Liver (tissue), 9 donors: ENCODE measurements around the gene DST. TPM values are rescaled to one million over a fixed set of nuclear protein-coding genes. Genes with fewer than 3 reads are reported as not detected.
"Not testable (repeated sequence)": the region's sequence is repeated elsewhere in the genome, so short reads cannot be mapped to it uniquely, and the experiment has no call there.

Experiments
- DNase-seq: peaks from one replicate; pipeline ENCODE4 v3.0.0-alpha.2; 2017; ENCODE audit warnings: low spot score
- H3K27ac ChIP-seq, 2 donors: one replicate each; pipeline ENCODE4 v1.7.0; 2013; ENCODE audit warnings: inconsistent platforms in 2 of 2, low read length in 2 of 2, control low read depth in 1 of 2, low read depth in 1 of 2, mild to moderate bottlenecking in 1 of 2
- H3K27me3 ChIP-seq, 4 donors: one replicate each; pipeline versions ENCODE4 v1.6.1 to v1.7.0; 2013; ENCODE audit warnings: low read length in 3 of 4, inconsistent platforms in 1 of 4, mild to moderate bottlenecking in 1 of 4, moderate library complexity in 1 of 4; ENCODE audit not compliant: control insufficient read depth in 4 of 4, insufficient read depth in 4 of 4
- H3K36me3 ChIP-seq, 4 donors: one replicate each; pipeline versions ENCODE4 v1.6.1 to v1.7.0; 2013; ENCODE audit warnings: low read length in 3 of 4, mild to moderate bottlenecking in 3 of 4, low read depth in 1 of 4, moderate library complexity in 1 of 4; ENCODE audit not compliant: control insufficient read depth in 4 of 4, insufficient read depth in 3 of 4
- H3K4me1 ChIP-seq, 4 donors: one replicate each; pipeline versions ENCODE4 v1.6.1 to v1.7.0; 2013; ENCODE audit warnings: low read length in 3 of 4, mild to moderate bottlenecking in 3 of 4, moderate library complexity in 1 of 4; ENCODE audit not compliant: control insufficient read depth in 4 of 4, insufficient read depth in 4 of 4
- H3K4me3 ChIP-seq, 3 donors: one replicate each; pipeline versions ENCODE4 v1.6.1 to v1.7.0; 2013; ENCODE audit warnings: low read length in 3 of 3, control low read depth in 1 of 3, low read depth in 1 of 3, mild to moderate bottlenecking in 1 of 3
- H3K9ac ChIP-seq, 2 donors: one replicate each; pipeline ENCODE4 v1.7.0; 2013; ENCODE audit warnings: low read length in 2 of 2, mild to moderate bottlenecking in 2 of 2, moderate library complexity in 2 of 2, control low read depth in 1 of 2, low read depth in 1 of 2
- H3K9me3 ChIP-seq, 4 donors: one replicate each; pipeline versions ENCODE4 v1.6.1 to v1.7.0; 2013; ENCODE audit warnings: low read length in 3 of 4; ENCODE audit not compliant: control insufficient read depth in 4 of 4
- EGR1 ChIP-seq, 2 donors: IDR thresholded peaks; 2 replicates each; pipeline ENCODE4 v1.6.1; 2016 to 2018; ENCODE audit warnings: antibody characterized with exemption in 2 of 2, low read depth in 2 of 2
- FOXA2 ChIP-seq: IDR thresholded peaks from 2 replicates; pipeline ENCODE4 v1.6.1; 2016; ENCODE audit warnings: antibody characterized with exemption
- GABPA ChIP-seq, 2 donors: IDR thresholded peaks in 1 of 2; conservative IDR thresholded peaks in 1 of 2; 2 replicates each; pipeline ENCODE4 v1.6.1; 2016; ENCODE audit warnings: antibody characterized with exemption in 2 of 2, mild to moderate bottlenecking in 1 of 2, moderate library complexity in 1 of 2
- HNF4A ChIP-seq, 2 donors: conservative IDR thresholded peaks; 2 replicates each; pipeline ENCODE4 v1.6.1; 2016; ENCODE audit warnings: antibody characterized with exemption in 2 of 2, mild to moderate bottlenecking in 2 of 2
- HNF4G ChIP-seq: IDR thresholded peaks from 2 replicates; pipeline ENCODE4 v1.6.1; 2016; ENCODE audit warnings: antibody characterized with exemption
- JUND ChIP-seq, 2 donors: IDR thresholded peaks; 2 replicates each; pipeline ENCODE4 v1.6.1; 2016; ENCODE audit warnings: antibody characterized with exemption in 2 of 2
- NR2F2 ChIP-seq: IDR thresholded peaks from 2 replicates; pipeline ENCODE4 v1.6.1; 2016; ENCODE audit warnings: antibody characterized with exemption
- RAD21 ChIP-seq, 2 donors: IDR thresholded peaks; 2 replicates each; pipeline ENCODE4 v1.6.1; 2016; ENCODE audit warnings: antibody characterized with exemption in 2 of 2, mild to moderate bottlenecking in 2 of 2
- RXRA ChIP-seq, 2 donors: IDR thresholded peaks; 2 replicates each; pipeline ENCODE4 v1.6.1; 2017 to 2018; ENCODE audit warnings: antibody characterized with exemption in 2 of 2, mild to moderate bottlenecking in 1 of 2
- SP1 ChIP-seq: IDR thresholded peaks from 2 replicates; pipeline ENCODE4 v1.6.1; 2018; ENCODE audit warnings: antibody characterized with exemption, mild to moderate bottlenecking
- YY1 ChIP-seq: IDR thresholded peaks from 2 replicates; pipeline ENCODE4 v1.6.1; 2016; ENCODE audit warnings: antibody characterized with exemption, mild to moderate bottlenecking
- WGBS: extraction: QIAGEN DNeasy Blood & Tissue Kit; methylation state at CpG from one replicate; pipeline ENCODE4 v1.1.7; 2013; 5-methylcytosine and 5-hydroxymethylcytosine counted together
- polyA plus RNA-seq, 2 donors: library from polyadenylated mRNA; stranded (reverse) in 1 of 2; unstranded in 1 of 2; fragments of 200-250 nt in 1 of 2; fragments of >200 nt in 1 of 2; fragmentation: Nextera tagmentation in 1 of 2; extraction: Ambion mirVana in 1 of 2; gene quantifications; one replicate each; pipeline versions ENCODE4 v1.2.1 to v1.2.3, GENCODE V29; 2013 to 2015
- total RNA-seq, 2 donors: library from RNA; depleted of rRNA; stranded (reverse); fragments of >200 nt; gene quantifications; one replicate each; pipeline ENCODE4 v1.2.3, GENCODE V29; 2014
- TF ChIP-seq, protein P1 (sequence below): IDR thresholded peaks from 2 replicates; pipeline ENCODE4 v1.6.1; 2016; ENCODE audit warnings: antibody characterized with exemption
- TF ChIP-seq, protein P2 (sequence below): IDR thresholded peaks from 2 replicates; pipeline ENCODE4 v1.6.1; 2016; ENCODE audit warnings: antibody characterized with exemption
- TF ChIP-seq, protein P3 (sequence below): fragments of 150-350 bp; IDR thresholded peaks from 2 replicates; pipeline ENCODE4 v1.5.1; 2017; ENCODE audit warnings: improper control_type of control experiment, low read depth, low read length; ENCODE audit not compliant: missing input control
- donor health status: healthy.
- donor health status: healthy.
- donor health status: healthy.
- donor health status: healthy.
- donor health status: healthy.

Gene DST
- total and polyA plus RNA-seq, 4 donors: 30.5 to 234 (median 86.7) TPM

DNA sequence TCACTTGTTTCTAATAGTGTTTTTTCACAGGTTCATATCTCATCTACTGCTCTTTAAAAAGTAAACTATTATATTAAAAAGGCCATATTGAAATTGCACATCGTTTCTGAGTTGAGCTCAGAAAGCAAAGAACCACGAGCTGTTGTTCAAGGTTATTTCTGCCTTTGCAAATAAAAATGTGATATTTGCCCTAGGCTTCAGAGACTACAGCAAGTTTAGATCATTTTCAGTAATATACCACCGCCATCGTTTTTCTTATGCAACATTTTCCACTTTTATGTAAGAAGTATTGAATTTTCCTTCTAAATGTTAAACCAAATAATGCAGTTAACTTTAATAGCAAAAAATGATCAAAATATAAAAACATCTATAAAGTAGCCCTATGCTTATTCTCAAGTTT lies 71.1 kb downstream of the DST start:
- no peak for DNase-seq
- H3K9me3 ChIP-seq: no peaks in the 10 kb centered on the region
- no peak overlapping the region for H3K9ac ChIP-seq
- WGBS: 35% methylated on average over 4 of the region's 4 CpGs
- H3K27me3 ChIP-seq: no peaks in the 10 kb centered on the region
- peaks cover 4 to 35% (median 15%) of the 10 kb centered on the region in 4 donors for H3K36me3 ChIP-seq
- H3K4me1 ChIP-seq: peaks cover 0 to 7% (median 2%) of the 10 kb centered on the region in 4 donors
- TF ChIP-seq SP1: peak; percentile 50
- peak; percentile 73 for TF ChIP-seq YY1
- TF ChIP-seq, protein P1, sequence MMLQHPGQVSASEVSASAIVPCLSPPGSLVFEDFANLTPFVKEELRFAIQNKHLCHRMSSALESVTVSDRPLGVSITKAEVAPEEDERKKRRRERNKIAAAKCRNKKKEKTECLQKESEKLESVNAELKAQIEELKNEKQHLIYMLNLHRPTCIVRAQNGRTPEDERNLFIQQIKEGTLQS: no peak
- TF ChIP-seq RXRA (IDR thresholded peaks at IDR 0.05): peak; percentile 19 to 69
- no peak for TF ChIP-seq GABPA (IDR thresholded peaks at IDR 0.05 in 1 of 2, conservative IDR thresholded peaks at IDR 0.05 in 1 of 2)
- peak; percentile 76 to 82 for TF ChIP-seq HNF4A (conservative IDR thresholded peaks at IDR 0.05)
- peak in 1 of 2 donors; percentile 37 for TF ChIP-seq JUND (IDR thresholded peaks at IDR 0.05)
- TF ChIP-seq, protein P2, sequence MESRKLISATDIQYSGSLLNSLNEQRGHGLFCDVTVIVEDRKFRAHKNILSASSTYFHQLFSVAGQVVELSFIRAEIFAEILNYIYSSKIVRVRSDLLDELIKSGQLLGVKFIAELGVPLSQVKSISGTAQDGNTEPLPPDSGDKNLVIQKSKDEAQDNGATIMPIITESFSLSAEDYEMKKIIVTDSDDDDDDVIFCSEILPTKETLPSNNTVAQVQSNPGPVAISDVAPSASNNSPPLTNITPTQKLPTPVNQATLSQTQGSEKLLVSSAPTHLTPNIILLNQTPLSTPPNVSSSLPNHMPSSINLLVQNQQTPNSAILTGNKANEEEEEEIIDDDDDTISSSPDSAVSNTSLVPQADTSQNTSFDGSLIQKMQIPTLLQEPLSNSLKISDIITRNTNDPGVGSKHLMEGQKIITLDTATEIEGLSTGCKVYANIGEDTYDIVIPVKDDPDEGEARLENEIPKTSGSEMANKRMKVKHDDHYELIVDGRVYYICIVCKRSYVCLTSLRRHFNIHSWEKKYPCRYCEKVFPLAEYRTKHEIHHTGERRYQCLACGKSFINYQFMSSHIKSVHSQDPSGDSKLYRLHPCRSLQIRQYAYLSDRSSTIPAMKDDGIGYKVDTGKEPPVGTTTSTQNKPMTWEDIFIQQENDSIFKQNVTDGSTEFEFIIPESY: peak; percentile 22
- no peak overlapping the region for H3K27ac ChIP-seq
- no peak overlapping the region for H3K4me3 ChIP-seq

DNA sequence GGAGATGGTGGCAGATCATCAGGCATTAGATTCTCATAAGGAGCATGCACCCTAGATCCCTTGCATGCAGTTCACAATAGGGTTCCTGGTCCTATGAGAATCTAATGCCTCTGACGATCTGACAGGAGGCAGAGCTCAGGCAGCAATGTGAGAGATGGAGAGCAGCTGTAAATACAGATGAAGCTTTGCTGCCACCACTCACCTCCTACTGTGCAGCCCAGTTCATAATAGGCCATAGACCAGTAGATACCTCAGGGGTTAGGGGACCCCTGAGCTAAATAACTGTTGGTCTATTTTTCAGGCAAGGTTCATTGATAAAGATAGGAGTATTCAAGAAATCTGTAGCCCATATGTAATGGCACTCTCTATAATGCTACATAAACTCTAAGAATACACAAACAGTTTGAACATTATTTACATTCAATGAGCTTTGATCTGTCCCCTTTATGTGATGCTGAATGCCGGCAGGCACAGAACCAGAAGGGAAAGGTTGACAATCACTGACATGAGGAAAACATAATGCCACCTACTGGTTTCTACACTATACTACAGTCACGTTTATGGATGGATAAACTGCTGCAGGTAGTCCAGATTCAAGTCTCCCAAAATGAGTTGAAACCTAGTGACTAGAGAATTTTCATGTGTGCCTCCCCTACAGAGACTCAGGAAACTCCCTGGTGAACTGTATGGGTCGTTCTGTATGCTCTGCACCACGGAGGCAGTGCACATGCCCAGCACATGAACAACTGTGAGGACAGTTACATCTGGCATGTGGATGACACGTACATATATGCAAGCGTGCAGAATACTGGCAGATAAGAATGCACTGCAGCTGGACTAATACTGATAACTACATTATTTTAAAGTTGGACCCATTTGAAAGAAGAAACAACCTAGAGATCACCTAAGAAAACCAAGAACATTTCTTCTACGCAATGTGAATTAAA lies 72.0 kb downstream of the DST start:
- Histone ChIP-seq H3K27me3 (no peaks in the 10 kb centered on the region), H3K9ac (no peak overlapping the region), H3K9me3 (no peaks in the 10 kb centered on the region), H3K4me1 (peaks cover 0 to 7% (median 2%) of the 10 kb centered on the region in 4 donors), H3K36me3 (peaks cover 2 to 35% (median 14%) of the 10 kb centered on the region in 4 donors), H3K4me3 (no peak overlapping the region), H3K27ac (no peak overlapping the region)
- DNase-seq: no peak
- 60% methylated on average over 8 of the region's 8 CpGs for WGBS
- TF ChIP-seq, protein P3, sequence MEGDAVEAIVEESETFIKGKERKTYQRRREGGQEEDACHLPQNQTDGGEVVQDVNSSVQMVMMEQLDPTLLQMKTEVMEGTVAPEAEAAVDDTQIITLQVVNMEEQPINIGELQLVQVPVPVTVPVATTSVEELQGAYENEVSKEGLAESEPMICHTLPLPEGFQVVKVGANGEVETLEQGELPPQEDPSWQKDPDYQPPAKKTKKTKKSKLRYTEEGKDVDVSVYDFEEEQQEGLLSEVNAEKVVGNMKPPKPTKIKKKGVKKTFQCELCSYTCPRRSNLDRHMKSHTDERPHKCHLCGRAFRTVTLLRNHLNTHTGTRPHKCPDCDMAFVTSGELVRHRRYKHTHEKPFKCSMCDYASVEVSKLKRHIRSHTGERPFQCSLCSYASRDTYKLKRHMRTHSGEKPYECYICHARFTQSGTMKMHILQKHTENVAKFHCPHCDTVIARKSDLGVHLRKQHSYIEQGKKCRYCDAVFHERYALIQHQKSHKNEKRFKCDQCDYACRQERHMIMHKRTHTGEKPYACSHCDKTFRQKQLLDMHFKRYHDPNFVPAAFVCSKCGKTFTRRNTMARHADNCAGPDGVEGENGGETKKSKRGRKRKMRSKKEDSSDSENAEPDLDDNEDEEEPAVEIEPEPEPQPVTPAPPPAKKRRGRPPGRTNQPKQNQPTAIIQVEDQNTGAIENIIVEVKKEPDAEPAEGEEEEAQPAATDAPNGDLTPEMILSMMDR: peak; percentile 53
- TF ChIP-seq HNF4G (no peak), NR2F2 (no peak), RAD21 (IDR thresholded peaks at IDR 0.05) (peak; percentile 77 to 86), EGR1 (IDR thresholded peaks at IDR 0.05; ENCODE audit: low read depth in 2 of 2) (no peak)

DNA sequence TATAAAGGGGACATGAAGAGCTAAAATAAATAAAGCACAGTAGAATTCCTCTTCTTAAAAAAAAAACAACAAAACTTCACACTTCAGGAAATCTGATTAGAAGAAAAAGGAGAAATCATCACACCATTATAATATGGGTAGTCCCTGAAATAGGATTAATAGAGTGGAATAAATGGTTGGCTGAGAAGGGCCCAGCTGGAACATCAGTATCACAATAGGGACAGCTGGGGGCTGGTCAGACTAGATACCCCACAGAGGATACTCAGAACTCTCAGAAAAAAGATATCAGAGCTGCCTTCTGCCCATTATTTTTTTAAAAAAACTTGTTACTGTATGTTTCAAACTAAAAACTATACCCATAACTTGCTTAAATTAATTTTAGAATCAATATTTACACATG lies 75.2 kb downstream of the DST start:
- Histone ChIP-seq H3K27ac (no peak overlapping the region), H3K9me3 (no peaks in the 10 kb centered on the region), H3K4me3 (no peak overlapping the region), H3K36me3 (peaks cover 0 to 29% (median 16%) of the 10 kb centered on the region in 4 donors), H3K4me1 (no peaks in the 10 kb centered on the region), H3K9ac (no peak overlapping the region), H3K27me3 (no peaks in the 10 kb centered on the region)
- no peak for TF ChIP-seq FOXA2
- no peak for DNase-seq

DNA sequence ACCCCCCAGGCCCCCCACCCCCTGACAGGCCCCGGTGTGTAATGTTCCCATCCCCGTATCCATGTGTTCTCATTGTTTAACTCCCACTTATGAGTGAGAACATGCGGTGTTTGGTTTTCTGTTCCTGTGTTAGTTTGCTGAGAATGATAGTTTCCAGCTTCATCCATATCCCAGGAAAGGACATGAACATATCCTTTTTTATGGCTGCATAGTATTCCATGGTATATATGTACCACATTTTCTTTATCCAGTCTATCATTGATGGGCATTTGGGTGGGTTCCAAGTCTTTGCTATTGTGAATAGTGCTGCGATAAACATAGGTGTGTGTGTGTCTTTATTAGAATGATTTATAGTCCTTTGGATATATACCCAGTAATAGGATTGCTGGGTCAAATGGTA lies 80.0 kb downstream of the DST start:
- DNase-seq, H3K4me1 ChIP-seq, H3K27ac ChIP-seq, H3K4me3 ChIP-seq, H3K9ac ChIP-seq, H3K27me3 ChIP-seq, H3K9me3 ChIP-seq: not testable (repeated sequence)
- H3K36me3 ChIP-seq: peaks cover 7 to 45% (median 23%) of the 10 kb centered on the region in 4 donors
- over 99% methylated on average over 4 of the region's 4 CpGs for WGBS
